Measurements from ENCODE around the gene PCDHA6. TPM values are rescaled to one million over a fixed set of nuclear protein-coding genes. Genes with fewer than 3 reads are reported as not detected.
"Not testable (repeated sequence)": the region's sequence is repeated elsewhere in the genome, so short reads cannot be mapped to it uniquely, and the experiment has no call there.

The PCDHA6 gene
- polyA plus RNA-seq, 4 donors, result 0.12 to 0.27 TPM; not detected in 2

DNA sequence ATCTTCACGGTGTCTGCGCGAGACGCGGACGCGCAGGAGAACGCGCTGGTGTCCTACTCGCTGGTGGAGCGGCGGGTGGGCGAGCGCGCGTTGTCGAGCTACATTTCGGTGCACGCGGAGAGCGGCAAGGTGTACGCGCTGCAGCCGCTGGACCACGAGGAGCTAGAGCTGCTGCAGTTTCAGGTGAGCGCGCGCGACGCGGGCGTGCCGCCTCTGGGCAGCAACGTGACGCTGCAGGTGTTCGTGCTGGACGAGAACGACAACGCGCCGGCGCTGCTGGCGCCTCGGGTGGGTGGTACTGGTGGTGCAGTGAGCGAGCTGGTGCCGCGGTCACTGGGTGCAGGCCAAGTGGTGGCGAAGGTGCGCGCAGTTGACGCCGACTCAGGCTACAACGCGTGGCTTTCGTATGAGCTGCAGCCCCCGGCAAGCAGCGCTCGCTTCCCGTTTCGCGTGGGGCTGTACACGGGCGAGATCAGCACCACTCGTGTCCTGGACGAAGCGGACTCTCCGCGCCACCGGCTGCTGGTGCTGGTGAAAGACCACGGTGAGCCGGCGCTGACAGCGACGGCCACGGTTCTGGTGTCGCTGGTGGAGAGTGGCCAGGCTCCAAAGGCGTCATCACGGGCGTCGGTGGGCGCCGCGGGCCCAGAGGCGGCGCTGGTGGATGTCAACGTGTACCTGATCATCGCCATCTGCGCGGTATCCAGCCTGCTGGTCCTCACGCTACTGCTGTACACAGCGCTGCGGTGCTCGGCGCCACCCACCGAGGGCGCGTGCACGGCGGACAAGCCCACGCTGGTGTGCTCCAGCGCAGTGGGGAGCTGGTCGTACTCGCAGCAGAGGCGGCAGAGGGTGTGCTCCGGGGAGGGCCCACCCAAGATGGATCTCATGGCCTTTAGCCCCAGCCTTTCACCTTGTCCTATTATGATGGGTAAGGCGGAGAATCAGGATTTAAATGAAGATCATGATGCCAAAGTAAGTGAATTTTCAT is 2.0 kb downstream of the PCDHA6 start:
- H3K36me3 ChIP-seq (ENCODE audit: control insufficient read depth in 3 of 3, insufficient read depth in 2 of 3, low read depth in 1 of 3, low read length in 3 of 3); DNase-seq; H3K4me3 ChIP-seq (ENCODE audit: low read depth in 1 of 3, low read length in 3 of 3); H3K4me1 ChIP-seq (ENCODE audit: control insufficient read depth in 3 of 3, insufficient read depth in 2 of 3, low read depth in 1 of 3, low read length in 2 of 3); FAIRE-seq; H3K27ac ChIP-seq (ENCODE audit: low read depth in 1 of 3, low read length in 2 of 3); H3K27me3 ChIP-seq (ENCODE audit: control insufficient read depth in 3 of 3, insufficient read depth in 3 of 3, low read length in 3 of 3): not testable (repeated sequence)
- H3K9me3 ChIP-seq (ENCODE audit: control insufficient read depth in 2 of 2, insufficient read depth in 1 of 2, low read depth in 1 of 2, low read length in 1 of 2), result peaks cover 2 to 35% of the 10 kb centered on the region in 2 donors
- 53 to 71% (median 69%) methylated on average over 79 to 106 of the region's 106 CpGs for WGBS, 3 donors

DNA sequence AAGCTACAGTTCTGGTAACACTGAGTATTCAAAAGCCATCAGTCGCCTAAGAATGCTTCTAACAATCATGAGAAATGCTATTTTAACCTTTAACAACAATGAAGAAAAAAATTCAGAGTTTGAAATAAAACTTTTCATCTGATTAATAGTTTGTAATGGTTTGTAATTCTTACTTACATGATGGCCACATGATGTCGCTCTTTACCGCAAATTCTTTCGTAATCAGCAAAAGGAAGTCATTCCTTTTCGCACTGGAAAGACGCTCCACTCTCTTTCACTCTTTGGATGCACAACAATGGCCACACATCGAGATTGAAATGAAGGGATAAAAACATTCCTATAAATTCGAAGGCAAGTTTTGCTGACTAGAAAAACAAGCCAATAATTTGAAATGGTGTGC is 6.2 kb downstream of the PCDHA6 start, which contains the start of gene PCDHA7:
TSS of gene PCDHA7 (plus strand) at position 277 of the 400 bp plus-strand sequence. CDS start at position 392, 115 bp downstream.
- no peak within 1 kb of the TSS for H3K4me3 ChIP-seq (ENCODE audit: low read depth in 1 of 3, low read length in 3 of 3)
- DNase-seq (no peak), FAIRE-seq (no peak)
- no peaks in the 10 kb centered on the region for H3K4me1 ChIP-seq (ENCODE audit: control insufficient read depth in 3 of 3, insufficient read depth in 2 of 3, low read depth in 1 of 3, low read length in 2 of 3)
- no peaks in the 10 kb centered on the region for H3K27me3 ChIP-seq (ENCODE audit: control insufficient read depth in 3 of 3, insufficient read depth in 3 of 3, low read length in 3 of 3)
- H3K36me3 ChIP-seq (ENCODE audit: control insufficient read depth in 3 of 3, insufficient read depth in 2 of 3, low read depth in 1 of 3, low read length in 3 of 3), result no peaks in the 10 kb centered on the region
- 14 to 20% (median 18%) methylated on average over 8 of the region's 8 CpGs for WGBS, 3 donors
- peaks cover 5 to 47% of the 10 kb centered on the region in 2 donors for H3K9me3 ChIP-seq (ENCODE audit: control insufficient read depth in 2 of 2, insufficient read depth in 1 of 2, low read depth in 1 of 2, low read length in 1 of 2)
- no peak within 1 kb of the TSS for H3K27ac ChIP-seq (ENCODE audit: low read depth in 1 of 3, low read length in 2 of 3)

DNA sequence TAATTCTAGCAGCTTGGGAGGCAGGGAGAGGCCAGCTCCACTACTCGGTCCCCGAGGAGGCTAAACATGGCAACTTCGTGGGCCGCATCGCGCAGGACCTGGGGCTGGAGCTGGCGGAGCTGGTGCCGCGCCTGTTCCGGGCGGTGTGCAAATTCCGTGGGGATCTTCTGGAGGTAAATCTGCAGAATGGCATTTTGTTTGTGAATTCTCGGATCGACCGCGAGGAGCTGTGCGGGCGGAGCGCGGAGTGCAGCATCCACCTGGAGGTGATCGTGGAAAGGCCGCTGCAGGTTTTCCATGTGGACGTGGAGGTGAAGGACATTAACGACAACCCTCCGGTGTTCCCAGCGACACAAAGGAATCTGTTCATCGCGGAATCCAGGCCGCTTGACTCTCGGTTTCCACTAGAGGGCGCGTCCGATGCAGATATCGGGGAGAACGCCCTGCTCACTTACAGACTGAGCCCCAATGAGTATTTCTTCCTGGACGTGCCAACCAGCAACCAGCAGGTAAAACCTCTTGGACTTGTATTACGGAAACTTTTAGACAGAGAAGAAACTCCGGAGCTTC is 6.8 kb downstream of the PCDHA6 start:
- not testable (repeated sequence) for H3K27ac ChIP-seq (ENCODE audit: low read depth in 1 of 3, low read length in 2 of 3); H3K36me3 ChIP-seq (ENCODE audit: control insufficient read depth in 3 of 3, insufficient read depth in 2 of 3, low read depth in 1 of 3, low read length in 3 of 3); H3K4me3 ChIP-seq (ENCODE audit: low read depth in 1 of 3, low read length in 3 of 3); H3K4me1 ChIP-seq (ENCODE audit: control insufficient read depth in 3 of 3, insufficient read depth in 2 of 3, low read depth in 1 of 3, low read length in 2 of 3); DNase-seq; FAIRE-seq; H3K27me3 ChIP-seq (ENCODE audit: control insufficient read depth in 3 of 3, insufficient read depth in 3 of 3, low read length in 3 of 3)
- 28 to 51% (median 46%) methylated on average over 23 to 26 of the region's 38 CpGs for WGBS, 3 donors
- H3K9me3 ChIP-seq (ENCODE audit: control insufficient read depth in 2 of 2, insufficient read depth in 1 of 2, low read depth in 1 of 2, low read length in 1 of 2), result peaks cover 5 to 45% of the 10 kb centered on the region in 2 donors

DNA sequence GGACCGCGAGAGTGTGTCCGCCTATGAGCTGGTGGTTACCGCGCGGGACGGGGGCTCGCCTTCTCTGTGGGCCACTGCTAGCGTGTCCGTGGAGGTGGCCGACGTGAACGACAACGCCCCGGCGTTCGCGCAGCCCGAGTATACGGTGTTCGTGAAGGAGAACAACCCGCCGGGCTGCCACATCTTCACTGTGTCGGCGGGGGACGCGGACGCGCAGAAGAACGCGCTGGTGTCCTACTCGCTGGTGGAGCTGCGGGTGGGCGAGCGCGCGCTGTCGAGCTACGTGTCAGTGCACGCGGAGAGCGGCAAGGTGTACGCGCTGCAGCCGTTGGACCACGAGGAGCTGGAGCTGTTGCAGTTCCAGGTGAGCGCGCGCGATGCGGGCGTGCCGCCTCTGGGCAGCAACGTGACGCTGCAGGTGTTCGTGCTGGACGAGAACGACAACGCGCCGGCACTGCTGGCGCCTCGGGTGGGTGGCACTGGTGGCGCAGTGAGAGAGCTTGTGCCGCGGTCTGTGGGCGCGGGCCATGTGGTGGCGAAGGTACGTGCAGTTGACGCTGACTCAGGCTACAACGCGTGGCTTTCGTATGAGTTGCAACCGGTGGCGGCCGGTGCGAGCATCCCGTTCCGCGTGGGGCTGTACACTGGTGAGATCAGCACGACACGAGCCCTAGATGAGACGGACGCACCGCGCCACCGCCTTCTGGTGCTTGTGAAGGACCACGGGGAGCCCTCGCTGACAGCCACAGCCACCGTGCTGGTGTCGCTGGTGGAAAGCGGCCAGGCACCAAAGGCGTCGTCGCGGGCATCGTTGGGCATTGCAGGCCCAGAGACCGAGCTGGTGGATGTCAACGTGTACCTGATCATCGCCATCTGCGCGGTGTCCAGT is 8.1 kb downstream of the PCDHA6 start:
- DNase-seq (no peak), FAIRE-seq (no peak)
- 55 to 73% (median 65%) methylated on average over 103 of the region's 103 CpGs for WGBS, 3 donors

DNA sequence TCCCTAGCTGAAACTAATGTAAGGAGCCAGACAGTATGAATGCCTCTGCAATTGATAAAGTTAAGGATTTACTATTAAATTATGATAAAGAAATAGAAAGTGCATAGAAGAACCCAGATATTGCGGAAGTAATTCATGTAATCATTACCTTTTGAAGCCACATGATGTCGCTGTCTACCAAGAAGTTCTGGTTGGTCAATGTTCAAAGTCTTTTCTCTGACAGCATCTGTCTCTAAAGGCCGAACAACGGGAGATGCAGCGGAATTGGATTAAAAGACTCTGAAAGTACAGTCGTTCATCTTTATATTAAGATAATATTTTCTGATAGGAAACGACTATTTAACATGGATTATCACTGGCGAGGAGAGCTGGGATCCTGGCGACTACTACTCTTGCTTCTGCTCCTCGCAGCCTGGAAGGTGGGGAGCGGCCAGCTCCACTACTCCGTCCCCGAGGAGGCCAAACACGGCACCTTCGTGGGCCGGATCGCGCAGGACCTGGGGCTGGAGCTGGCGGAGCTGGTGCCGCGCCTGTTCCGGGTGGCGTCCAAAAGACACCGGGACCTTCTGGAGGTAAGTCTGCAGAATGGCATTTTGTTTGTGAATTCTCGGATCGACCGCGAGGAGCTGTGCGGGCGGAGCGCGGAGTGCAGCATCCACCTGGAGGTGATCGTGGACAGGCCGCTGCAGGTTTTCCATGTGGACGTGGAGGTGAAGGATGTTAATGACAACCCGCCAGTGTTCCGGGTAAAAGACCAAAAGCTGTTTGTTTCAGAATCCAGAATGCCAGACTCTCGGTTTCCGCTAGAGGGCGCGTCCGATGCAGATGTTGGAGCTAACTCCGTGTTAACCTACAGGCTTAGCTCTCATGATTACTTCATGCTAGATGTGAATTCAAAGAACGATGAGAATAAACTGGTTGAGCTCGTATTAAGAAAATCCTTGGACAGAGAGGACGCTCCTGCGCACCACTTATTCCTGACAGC is 13.5 kb downstream of the PCDHA6 start, which contains the start of gene PCDHA8:
TSS of gene PCDHA8 (plus strand) at position 210 of the 985 bp plus-strand sequence. CDS start at position 345, 135 bp downstream.
- Histone ChIP-seq H3K27ac (ENCODE audit: low read depth in 1 of 3, low read length in 2 of 3) (no peak within 1 kb of the TSS), H3K4me1 (ENCODE audit: control insufficient read depth in 3 of 3, insufficient read depth in 2 of 3, low read depth in 1 of 3, low read length in 2 of 3) (no peaks in the 10 kb centered on the region), H3K4me3 (ENCODE audit: low read depth in 1 of 3, low read length in 3 of 3) (no peak within 1 kb of the TSS), H3K36me3 (ENCODE audit: control insufficient read depth in 3 of 3, insufficient read depth in 2 of 3, low read depth in 1 of 3, low read length in 3 of 3) (no peaks in the 10 kb centered on the region), H3K9me3 (ENCODE audit: control insufficient read depth in 2 of 2, insufficient read depth in 1 of 2, low read depth in 1 of 2, low read length in 1 of 2) (peaks cover 0 to 34% of the 10 kb centered on the region in 2 donors), H3K27me3 (ENCODE audit: control insufficient read depth in 3 of 3, insufficient read depth in 3 of 3, low read length in 3 of 3) (no peaks in the 10 kb centered on the region)
- 24 to 48% (median 32%) methylated on average over 42 to 47 of the region's 47 CpGs for WGBS, 3 donors
- FAIRE-seq (no peak), DNase-seq (no peak)

More for the DNA sequence above, 8.1 kb downstream of the PCDHA6 start:
- H3K36me3 ChIP-seq (ENCODE audit: control insufficient read depth in 3 of 3, insufficient read depth in 2 of 3, low read depth in 1 of 3, low read length in 3 of 3), result no peaks in the 10 kb centered on the region
- H3K4me3 ChIP-seq (ENCODE audit: low read depth in 1 of 3, low read length in 3 of 3), result no peak overlapping the region
- peaks cover 3 to 38% of the 10 kb centered on the region in 2 donors for H3K9me3 ChIP-seq (ENCODE audit: control insufficient read depth in 2 of 2, insufficient read depth in 1 of 2, low read depth in 1 of 2, low read length in 1 of 2)
- H3K27ac ChIP-seq (ENCODE audit: low read depth in 1 of 3, low read length in 2 of 3), result no peak overlapping the region
- no peaks in the 10 kb centered on the region for H3K27me3 ChIP-seq (ENCODE audit: control insufficient read depth in 3 of 3, insufficient read depth in 3 of 3, low read length in 3 of 3)
- H3K4me1 ChIP-seq (ENCODE audit: control insufficient read depth in 3 of 3, insufficient read depth in 2 of 3, low read depth in 1 of 3, low read length in 2 of 3), result no peaks in the 10 kb centered on the region

DNA sequence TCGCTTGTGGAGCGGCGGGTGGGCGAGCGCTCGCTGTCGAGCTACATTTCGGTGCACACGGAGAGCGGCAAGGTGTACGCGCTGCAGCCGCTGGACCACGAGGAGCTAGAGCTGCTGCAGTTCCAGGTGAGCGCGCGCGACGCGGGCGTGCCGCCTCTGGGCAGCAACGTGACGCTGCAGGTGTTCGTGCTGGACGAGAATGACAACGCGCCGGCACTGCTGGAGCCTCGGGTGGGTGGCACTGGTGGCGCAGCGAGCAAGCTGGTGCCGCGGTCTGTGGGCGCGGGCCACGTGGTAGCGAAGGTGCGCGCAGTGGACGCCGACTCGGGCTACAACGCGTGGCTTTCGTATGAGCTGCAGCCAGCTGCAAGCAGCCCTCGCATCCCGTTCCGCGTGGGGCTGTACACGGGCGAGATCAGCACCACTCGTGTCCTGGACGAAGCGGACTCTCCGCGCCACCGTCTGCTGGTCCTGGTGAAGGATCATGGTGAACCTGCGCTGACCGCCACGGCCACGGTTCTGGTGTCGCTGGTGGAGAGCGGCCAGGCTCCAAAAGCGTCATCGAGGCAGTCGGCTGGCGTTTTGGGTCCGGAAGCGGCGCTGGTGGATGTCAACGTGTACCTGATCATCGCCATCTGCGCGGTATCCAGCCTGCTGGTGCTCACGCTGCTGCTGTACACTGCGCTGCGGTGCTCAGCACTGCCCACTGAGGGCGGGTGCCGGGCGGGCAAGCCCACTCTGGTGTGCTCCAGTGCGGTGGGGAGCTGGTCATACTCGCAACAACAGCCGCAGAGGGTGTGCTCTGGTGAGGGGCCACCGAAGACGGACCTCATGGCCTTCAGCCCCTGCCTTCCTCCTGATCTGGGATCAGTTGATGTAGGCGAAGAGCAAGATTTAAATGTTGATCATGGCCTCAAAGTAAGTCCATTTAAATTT is 15.3 kb downstream of the PCDHA6 start:
- H3K27ac ChIP-seq (ENCODE audit: low read depth in 1 of 3, low read length in 2 of 3), result no peak overlapping the region
- no peaks in the 10 kb centered on the region for H3K36me3 ChIP-seq (ENCODE audit: control insufficient read depth in 3 of 3, insufficient read depth in 2 of 3, low read depth in 1 of 3, low read length in 3 of 3)
- no peak for FAIRE-seq
- DNase-seq, result no peak
- WGBS, 3 donors, result 57 to 78% methylated on average over 87 of the region's 87 CpGs; no CpG with 5 or more reads in 1 of the 3 donors
- H3K4me1 ChIP-seq (ENCODE audit: control insufficient read depth in 3 of 3, insufficient read depth in 2 of 3, low read depth in 1 of 3, low read length in 2 of 3), result no peaks in the 10 kb centered on the region
- peaks cover 0 to 26% of the 10 kb centered on the region in 2 donors for H3K9me3 ChIP-seq (ENCODE audit: control insufficient read depth in 2 of 2, insufficient read depth in 1 of 2, low read depth in 1 of 2, low read length in 1 of 2)
- H3K4me3 ChIP-seq (ENCODE audit: low read depth in 1 of 3, low read length in 3 of 3), result no peak overlapping the region
- no peaks in the 10 kb centered on the region for H3K27me3 ChIP-seq (ENCODE audit: control insufficient read depth in 3 of 3, insufficient read depth in 3 of 3, low read length in 3 of 3)

Data from small intestine (tissue), 7 donors.